Endometrium (tissue), 2 donors: ENCODE results near the gene RGP1.

Experiments used
- FAIRE-seq: peaks from 2 replicates; lab custom pipeline; 2012; peaks lifted over from hg19 to GRCh38; lab: Jason Lieb, UNC
- donor health status: control.
- donor health status: control.

Gene RGP1

GRCh38 chr9:35748858-35749514, at the start of gene RGP1, which contains the start of gene GBA2:
Gene RGP1, plus strand, starts transcription at chr9:35749287. Its CDS starts 469 bp downstream, at chr9:35749756.
Gene GBA2, minus strand, starts transcription at chr9:35749228. Its CDS starts 524 bp downstream, at chr9:35748704.
- no peak for FAIRE-seq

- no peak for FAIRE-seq
These were observed 49.1 kb upstream of the RGP1 start for GRCh38 chr9:35700031-35700430.

- FAIRE-seq, result no peak
These were observed 48.1 kb upstream of the RGP1 start for GRCh38 chr9:35700942-35701341.

- no peak for FAIRE-seq
These were observed 46.4 kb upstream of the RGP1 start for GRCh38 chr9:35702696-35703095.

- FAIRE-seq, result no peak
These were observed 45.0 kb upstream of the RGP1 start for GRCh38 chr9:35703906-35704672.

- FAIRE-seq, result no peak
These were observed 43.7 kb upstream of the RGP1 start for GRCh38 chr9:35705372-35705771.

GRCh38 chr9:35705836-35706430, 43.2 kb upstream of the RGP1 start:
- no peak for FAIRE-seq

GRCh38 chr9:35706951-35707350, 42.1 kb upstream of the RGP1 start:
- FAIRE-seq, result no peak

GRCh38 chr9:35708146-35708545, 40.9 kb upstream of the RGP1 start:
- no peak for FAIRE-seq

- FAIRE-seq, result no peak
These were observed 38.1 kb upstream of the RGP1 start for GRCh38 chr9:35710818-35711500.

GRCh38 chr9:35711501-35712428, 37.3 kb upstream of the RGP1 start:
- FAIRE-seq, result no peak

GRCh38 chr9:35712762-35713400, 36.2 kb upstream of the RGP1 start:
- no peak for FAIRE-seq

- FAIRE-seq, result no peak
These were observed 35.5 kb upstream of the RGP1 start for GRCh38 chr9:35713578-35713977.

- no peak for FAIRE-seq
These were observed 35.0 kb upstream of the RGP1 start for GRCh38 chr9:35714123-35714522.

GRCh38 chr9:35714579-35715252, 34.4 kb upstream of the RGP1 start:
- no peak for FAIRE-seq

- FAIRE-seq, result no peak
These were observed 32.9 kb upstream of the RGP1 start for GRCh38 chr9:35716230-35716629.

- no peak for FAIRE-seq
These were observed 31.8 kb upstream of the RGP1 start for GRCh38 chr9:35717132-35717870.

GRCh38 chr9:35718721-35719511, 30.2 kb upstream of the RGP1 start:
- FAIRE-seq, result no peak

GRCh38 chr9:35719546-35719945, 29.5 kb upstream of the RGP1 start:
- no peak for FAIRE-seq
